ENCODE data around the gene DSP.

DNA sequence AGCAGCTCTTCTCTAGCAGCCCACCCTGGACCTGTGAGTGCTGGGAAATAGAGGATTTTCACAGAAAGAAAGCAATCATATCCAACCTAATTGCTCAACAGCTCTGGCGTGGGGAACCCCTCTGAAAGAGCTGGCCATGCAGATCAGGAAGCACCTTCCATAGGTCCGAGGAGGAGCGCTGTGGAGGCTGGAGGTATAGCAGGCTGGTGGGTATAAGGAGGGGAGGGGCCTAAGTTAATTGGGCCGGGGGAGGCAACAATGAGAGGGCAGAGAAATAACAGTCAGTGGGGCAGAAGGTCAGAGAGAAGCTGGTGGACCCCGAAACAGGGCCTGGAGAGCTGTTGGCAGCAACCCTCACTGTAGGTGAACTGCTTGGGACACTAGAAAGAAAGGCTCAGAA, 89.3 kb downstream of the DSP start:
- TF ChIP-seq EZH2 (IDR thresholded peaks at IDR 0.05; ENCODE audit: borderline replicate concordance, low read length) = no peak
- TF ChIP-seq, protein P1, sequence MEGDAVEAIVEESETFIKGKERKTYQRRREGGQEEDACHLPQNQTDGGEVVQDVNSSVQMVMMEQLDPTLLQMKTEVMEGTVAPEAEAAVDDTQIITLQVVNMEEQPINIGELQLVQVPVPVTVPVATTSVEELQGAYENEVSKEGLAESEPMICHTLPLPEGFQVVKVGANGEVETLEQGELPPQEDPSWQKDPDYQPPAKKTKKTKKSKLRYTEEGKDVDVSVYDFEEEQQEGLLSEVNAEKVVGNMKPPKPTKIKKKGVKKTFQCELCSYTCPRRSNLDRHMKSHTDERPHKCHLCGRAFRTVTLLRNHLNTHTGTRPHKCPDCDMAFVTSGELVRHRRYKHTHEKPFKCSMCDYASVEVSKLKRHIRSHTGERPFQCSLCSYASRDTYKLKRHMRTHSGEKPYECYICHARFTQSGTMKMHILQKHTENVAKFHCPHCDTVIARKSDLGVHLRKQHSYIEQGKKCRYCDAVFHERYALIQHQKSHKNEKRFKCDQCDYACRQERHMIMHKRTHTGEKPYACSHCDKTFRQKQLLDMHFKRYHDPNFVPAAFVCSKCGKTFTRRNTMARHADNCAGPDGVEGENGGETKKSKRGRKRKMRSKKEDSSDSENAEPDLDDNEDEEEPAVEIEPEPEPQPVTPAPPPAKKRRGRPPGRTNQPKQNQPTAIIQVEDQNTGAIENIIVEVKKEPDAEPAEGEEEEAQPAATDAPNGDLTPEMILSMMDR (IDR thresholded peaks at IDR 0.05; ENCODE audit: low read length) = no peak
